ENCODE measurements around the gene CD247. TPM values are rescaled to one million over a fixed set of nuclear protein-coding genes. Genes with fewer than 3 reads are reported as not detected.

CD247 gene
- total and polyA plus RNA-seq, 2 experiments from 2014 or later, result not detected

DNA sequence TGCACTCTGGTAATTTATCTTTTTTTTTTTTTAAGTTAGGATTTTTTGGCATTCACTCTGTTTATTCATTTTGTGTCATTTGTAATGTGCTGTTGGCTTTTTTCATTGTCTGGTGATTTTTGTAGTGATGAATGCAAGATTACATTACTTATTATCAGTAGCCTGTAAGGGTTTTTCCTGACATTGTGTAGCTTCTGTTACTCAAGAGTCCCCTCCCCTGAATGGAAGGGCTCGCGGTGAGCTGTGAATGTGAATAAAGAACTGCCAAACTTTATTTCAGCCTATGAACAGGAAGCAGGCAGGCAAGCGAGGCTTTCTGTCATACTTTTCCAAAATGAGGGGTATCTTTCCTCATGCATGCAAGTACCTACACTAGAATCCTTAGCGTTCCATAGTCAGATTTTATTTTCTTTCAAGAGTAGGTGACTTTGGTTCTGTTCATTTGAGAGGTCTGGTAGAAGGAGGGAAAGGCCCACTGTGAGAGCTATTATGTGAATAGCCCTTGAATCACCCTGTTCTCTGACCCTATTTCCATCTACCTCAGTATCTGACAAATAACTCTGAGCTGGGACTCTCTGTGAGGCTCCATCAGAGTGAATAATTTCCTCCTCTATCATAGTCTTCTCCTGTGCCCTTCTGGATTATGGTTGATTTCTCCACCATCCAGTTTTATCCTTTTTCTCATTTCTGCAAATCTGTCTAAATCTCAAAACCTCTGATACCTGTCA, 114.0 kb downstream of the CD247 start:
- Histone ChIP-seq H3K27ac (no peak overlapping the region), H3K79me2 (ENCODE audit: insufficient read depth) (no peaks in the 10 kb centered on the region), H3F3A (ENCODE audit: insufficient read depth) (no peaks in the 10 kb centered on the region), H3K4me3 (no peak overlapping the region), H3K27me3 (replicated peaks; ENCODE audit: insufficient read depth) (no peaks in the 10 kb centered on the region), H4K20me1 (ENCODE audit: insufficient read depth) (no peaks in the 10 kb centered on the region), H3K9me2 (ENCODE audit: insufficient read depth) (no peaks in the 10 kb centered on the region), H3K9me3 (ENCODE audit: low read depth) (no peaks in the 10 kb centered on the region), H3K4me2 (ENCODE audit: unreplicated experiment) (no peak overlapping the region), H3K4me1 (ENCODE audit: insufficient read depth) (no peaks in the 10 kb centered on the region), H2AFZ (no peak overlapping the region), H3K36me3 (ENCODE audit: low read depth) (peaks cover 4% of the 10 kb centered on the region; the same call in 1 of the 2 replicates), H3K9ac (no peak overlapping the region)
- no peak for DNase-seq
- TF ChIP-seq EZH2 (IDR thresholded peaks at IDR 0.05; ENCODE audit: insufficient read depth, poor library complexity, severe bottlenecking) (no peak), EZH2phosphoT487 (IDR thresholded peaks at IDR 0.05; ENCODE audit: insufficient read depth, low read depth) (no peak)
- in situ Hi-C loops (cut with MboI), result no loop called here
- 98 to 99% methylated on average over 4 of the region's 4 CpGs for WGBS, 2 experiments (ENCODE audit: low coverage in 1 of 2, low lambda C conversion rate in 2 of 2, missing lambda C conversion rate in 2 of 2)

DNA sequence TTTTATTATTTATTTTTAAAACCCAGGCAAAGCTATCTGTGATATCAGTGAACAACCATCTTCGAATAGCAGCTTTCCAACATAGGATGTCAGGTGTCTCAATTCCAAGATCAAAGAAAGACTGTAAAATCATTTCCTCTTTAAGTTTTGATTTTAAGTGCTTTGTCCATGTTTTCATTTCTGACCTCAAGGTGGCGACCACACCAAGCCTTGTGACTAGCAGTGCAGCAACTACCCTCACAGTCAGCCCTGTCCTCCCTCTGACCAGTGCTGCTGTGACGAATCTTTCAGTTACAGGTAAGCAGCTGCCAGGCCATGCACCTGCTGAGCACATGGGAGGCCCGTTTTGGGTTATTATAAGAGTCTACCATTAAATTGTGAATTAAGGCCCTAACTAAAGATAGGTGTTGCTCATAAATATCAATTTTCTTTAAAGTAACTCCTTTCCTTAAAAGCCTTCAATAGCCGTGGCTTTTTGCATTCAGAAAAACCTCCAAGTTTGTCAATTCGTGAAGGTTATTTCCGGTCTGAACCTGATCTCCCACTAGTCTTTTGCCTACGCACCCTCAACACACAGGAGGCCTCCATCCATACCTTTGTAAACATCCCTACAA, 117.0 kb downstream of the CD247 start:
- in situ Hi-C loops (cut with MboI), result no loop called here
- Histone ChIP-seq H2AFZ (no peak overlapping the region), H3K4me3 (no peak overlapping the region), H3F3A (ENCODE audit: insufficient read depth) (no peaks in the 10 kb centered on the region), H3K27ac (no peak overlapping the region), H3K27me3 (replicated peaks; ENCODE audit: insufficient read depth) (no peaks in the 10 kb centered on the region), H3K9me3 (ENCODE audit: low read depth) (no peaks in the 10 kb centered on the region), H4K20me1 (ENCODE audit: insufficient read depth) (no peaks in the 10 kb centered on the region), H3K36me3 (ENCODE audit: low read depth) (peaks cover 4% of the 10 kb centered on the region; the same call in 1 of the 2 replicates), H3K9me2 (ENCODE audit: insufficient read depth) (no peaks in the 10 kb centered on the region), H3K4me1 (ENCODE audit: insufficient read depth) (no peaks in the 10 kb centered on the region), H3K79me2 (ENCODE audit: insufficient read depth) (no peaks in the 10 kb centered on the region), H3K4me2 (ENCODE audit: unreplicated experiment) (no peak overlapping the region), H3K9ac (no peak overlapping the region)
- TF ChIP-seq EZH2 (IDR thresholded peaks at IDR 0.05; ENCODE audit: insufficient read depth, poor library complexity, severe bottlenecking), result no peak
- no peak for TF ChIP-seq EZH2phosphoT487 (IDR thresholded peaks at IDR 0.05; ENCODE audit: insufficient read depth, low read depth)
- DNase-seq, result peak; percentile 59
- WGBS, 2 experiments (ENCODE audit: low coverage in 1 of 2, low lambda C conversion rate in 2 of 2, missing lambda C conversion rate in 2 of 2), result 44 to 45% methylated on average over 8 of the region's 8 CpGs

DNA sequence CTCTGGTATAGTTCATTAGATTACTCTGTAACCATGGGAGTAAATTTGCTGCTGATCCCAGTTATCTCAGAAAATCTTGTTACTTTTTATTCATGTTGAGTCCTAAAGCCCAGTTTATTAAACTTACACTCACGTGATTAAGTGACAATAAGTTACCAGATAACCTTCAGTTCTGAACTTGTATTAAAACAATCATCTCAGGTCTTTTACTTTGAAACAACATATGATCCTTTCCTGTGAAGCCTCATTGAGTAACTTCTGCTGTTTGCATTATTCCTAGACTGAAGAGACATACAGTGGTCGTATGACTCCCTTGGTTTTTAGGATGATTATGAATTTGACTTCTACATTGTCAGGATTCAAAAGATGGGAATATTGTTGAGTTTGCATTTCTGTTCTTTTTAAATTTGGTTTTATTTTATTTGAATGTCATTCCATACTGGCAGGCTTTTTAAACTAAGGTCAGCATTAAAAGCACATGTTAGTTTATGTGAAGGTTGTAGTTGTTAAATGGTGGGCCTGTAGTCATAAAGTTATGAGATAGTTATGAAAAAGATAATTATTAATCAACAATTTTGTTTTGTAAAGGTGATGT, 117.9 kb downstream of the CD247 start:
- Histone ChIP-seq H3K4me2 (ENCODE audit: unreplicated experiment) (no peak overlapping the region), H3K4me1 (ENCODE audit: insufficient read depth) (no peaks in the 10 kb centered on the region), H3K9me3 (ENCODE audit: low read depth) (no peaks in the 10 kb centered on the region), H3K79me2 (ENCODE audit: insufficient read depth) (no peaks in the 10 kb centered on the region), H3K9me2 (ENCODE audit: insufficient read depth) (no peaks in the 10 kb centered on the region), H3K27ac (no peak overlapping the region), H3K9ac (no peak overlapping the region), H3K36me3 (ENCODE audit: low read depth) (peaks cover 4% of the 10 kb centered on the region; the same call in 1 of the 2 replicates), H2AFZ (no peak overlapping the region), H3F3A (ENCODE audit: insufficient read depth) (no peaks in the 10 kb centered on the region), H3K27me3 (replicated peaks; ENCODE audit: insufficient read depth) (no peaks in the 10 kb centered on the region), H3K4me3 (no peak overlapping the region), H4K20me1 (ENCODE audit: insufficient read depth) (no peaks in the 10 kb centered on the region)
- DNase-seq, result no peak
- TF ChIP-seq EZH2phosphoT487 (IDR thresholded peaks at IDR 0.05; ENCODE audit: insufficient read depth, low read depth), result no peak
- no peak for TF ChIP-seq EZH2 (IDR thresholded peaks at IDR 0.05; ENCODE audit: insufficient read depth, poor library complexity, severe bottlenecking)
- 81 to 82% methylated on average over 2 of the region's 2 CpGs for WGBS, 2 experiments (ENCODE audit: low coverage in 1 of 2, low lambda C conversion rate in 2 of 2, missing lambda C conversion rate in 2 of 2)
- in situ Hi-C loops (cut with MboI), result no loop called here

DNA sequence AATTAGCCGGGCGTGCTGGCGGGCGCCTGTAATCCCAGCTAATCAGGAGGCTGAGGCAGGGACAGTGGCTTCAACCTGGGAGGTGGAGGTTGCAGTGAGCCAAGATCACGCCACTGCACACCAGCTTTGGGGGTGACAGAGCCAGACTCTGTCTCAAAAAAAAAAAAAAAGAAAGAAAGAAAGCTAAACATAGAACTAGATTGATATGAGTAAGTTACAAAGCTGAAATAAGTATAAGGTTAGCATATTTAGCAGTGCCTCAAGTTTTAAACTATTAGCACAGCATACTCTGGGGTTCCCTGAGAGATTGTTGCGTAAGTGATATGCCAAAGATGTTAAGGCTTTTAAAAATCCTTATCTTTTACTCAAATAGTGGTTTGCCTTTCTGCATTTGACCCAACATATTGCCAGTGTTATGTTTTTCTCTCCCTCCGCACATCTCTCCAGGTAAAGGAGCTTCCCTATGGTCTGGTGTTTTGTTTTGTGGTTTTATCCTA, 126.1 kb downstream of the CD247 start:
- no peaks in the 10 kb centered on the region for H3K4me1 ChIP-seq (ENCODE audit: insufficient read depth)
- no peaks in the 10 kb centered on the region for H4K20me1 ChIP-seq (ENCODE audit: insufficient read depth)
- H3K9me3 ChIP-seq (ENCODE audit: low read depth), result no peaks in the 10 kb centered on the region
- H3K27ac ChIP-seq, result no peak overlapping the region
- H3K4me3 ChIP-seq, result no peak overlapping the region
- no peaks in the 10 kb centered on the region for H3F3A ChIP-seq (ENCODE audit: insufficient read depth)
- DNase-seq, result no peak
- H3K27me3 ChIP-seq (replicated peaks; ENCODE audit: insufficient read depth), result no peaks in the 10 kb centered on the region
- no peak overlapping the region for H3K9ac ChIP-seq
- H2AFZ ChIP-seq, result no peak overlapping the region
- no peaks in the 10 kb centered on the region for H3K9me2 ChIP-seq (ENCODE audit: insufficient read depth)
- peaks cover 4% of the 10 kb centered on the region; the same call in 1 of the 2 replicates for H3K36me3 ChIP-seq (ENCODE audit: low read depth)
- TF ChIP-seq EZH2phosphoT487 (IDR thresholded peaks at IDR 0.05; ENCODE audit: insufficient read depth, low read depth), result no peak
- H3K79me2 ChIP-seq (ENCODE audit: insufficient read depth), result no peaks in the 10 kb centered on the region
- in situ Hi-C loops (cut with MboI), result loop anchor here (25.0 kb wide), 1 partner anchor 295 kb away; no protein-coding TSS in a partner anchor
- H3K4me2 ChIP-seq (ENCODE audit: unreplicated experiment), result no peak overlapping the region
- 98% methylated on average over 7 of the region's 7 CpGs for WGBS, 2 experiments (ENCODE audit: low coverage in 1 of 2, low lambda C conversion rate in 2 of 2, missing lambda C conversion rate in 2 of 2)

Data from GM23248 (cell line).